ENCODE measurements around the gene ESYT2.

DNA sequence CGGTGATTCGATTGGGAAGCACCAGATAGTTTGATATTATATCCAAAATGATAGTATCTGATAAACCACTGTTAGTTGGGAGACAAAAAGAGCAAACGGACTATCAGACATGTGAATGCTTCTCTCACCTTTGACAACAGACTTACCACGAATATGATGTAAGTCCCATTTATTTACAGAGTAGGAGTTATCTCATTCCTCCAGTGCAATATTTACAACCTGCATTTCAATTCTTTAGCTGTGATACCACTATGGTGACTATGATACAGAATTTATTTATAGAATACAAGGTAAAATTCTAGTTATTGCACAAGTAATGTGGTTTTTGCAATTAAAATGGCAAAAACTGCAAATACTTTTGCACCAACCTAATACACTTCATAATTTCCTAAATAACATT, 61.6 kb downstream of the ESYT2 start:
- TF ChIP-seq, protein P1, sequence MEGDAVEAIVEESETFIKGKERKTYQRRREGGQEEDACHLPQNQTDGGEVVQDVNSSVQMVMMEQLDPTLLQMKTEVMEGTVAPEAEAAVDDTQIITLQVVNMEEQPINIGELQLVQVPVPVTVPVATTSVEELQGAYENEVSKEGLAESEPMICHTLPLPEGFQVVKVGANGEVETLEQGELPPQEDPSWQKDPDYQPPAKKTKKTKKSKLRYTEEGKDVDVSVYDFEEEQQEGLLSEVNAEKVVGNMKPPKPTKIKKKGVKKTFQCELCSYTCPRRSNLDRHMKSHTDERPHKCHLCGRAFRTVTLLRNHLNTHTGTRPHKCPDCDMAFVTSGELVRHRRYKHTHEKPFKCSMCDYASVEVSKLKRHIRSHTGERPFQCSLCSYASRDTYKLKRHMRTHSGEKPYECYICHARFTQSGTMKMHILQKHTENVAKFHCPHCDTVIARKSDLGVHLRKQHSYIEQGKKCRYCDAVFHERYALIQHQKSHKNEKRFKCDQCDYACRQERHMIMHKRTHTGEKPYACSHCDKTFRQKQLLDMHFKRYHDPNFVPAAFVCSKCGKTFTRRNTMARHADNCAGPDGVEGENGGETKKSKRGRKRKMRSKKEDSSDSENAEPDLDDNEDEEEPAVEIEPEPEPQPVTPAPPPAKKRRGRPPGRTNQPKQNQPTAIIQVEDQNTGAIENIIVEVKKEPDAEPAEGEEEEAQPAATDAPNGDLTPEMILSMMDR (conservative IDR thresholded peaks at IDR 0.05 in 1 of 2, IDR thresholded peaks at IDR 0.05 in 1 of 2; ENCODE audit: low read depth in 1 of 2, low read length in 2 of 2): no peak
- TF ChIP-seq EZH2 (IDR thresholded peaks at IDR 0.05; ENCODE audit: low read length, missing control alignments): no peak

All from fibroblast of lung (primary cell).